ENCODE data around the gene PPP1R14B. TPM values are rescaled to one million over a fixed set of nuclear protein-coding genes. Genes with fewer than 3 reads are reported as not detected.
A peak's percentile ranks its signal among the peaks of the same experiment; 100 is the strongest.

The PPP1R14B gene
- polyA plus RNA-seq, 10 donors = 130 to 192 (median 172) TPM

GRCh38 chr11:64263021-64263946, 16.5 kb upstream of the PPP1R14B start:
- DNase-seq = no peak

GRCh38 chr11:64262271-64263002, 15.7 kb upstream of the PPP1R14B start:
- no peak for DNase-seq

DNA sequence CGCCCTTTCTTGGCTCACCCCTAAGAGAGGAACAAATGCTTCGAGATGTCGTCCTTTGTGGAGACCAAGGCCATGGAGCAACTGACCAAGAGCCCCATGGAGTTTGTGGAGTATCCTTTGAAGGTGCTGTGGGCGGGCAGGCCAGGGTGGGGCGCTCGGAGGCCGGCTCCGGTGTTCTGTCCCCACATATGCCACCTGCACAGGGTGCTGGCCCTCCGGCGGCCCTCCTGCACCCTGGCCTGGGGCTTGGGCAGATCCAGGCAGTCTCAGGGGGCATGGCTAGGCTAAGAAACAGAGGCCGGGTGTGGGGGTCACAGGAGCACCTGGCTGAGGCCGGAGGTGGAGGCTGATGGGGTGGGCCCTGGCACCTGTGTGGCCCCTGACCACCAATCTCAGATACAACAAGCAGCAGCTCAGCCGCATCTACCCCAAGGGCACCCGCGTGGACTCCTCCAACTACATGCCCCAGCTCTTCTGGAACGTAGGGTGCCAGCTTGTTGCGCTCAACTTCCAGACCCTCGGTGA, 14.9 kb upstream of the PPP1R14B start:
- no peak for DNase-seq

- no peak for DNase-seq
Observed at GRCh38 chr11:64260147-64260708, 13.5 kb upstream of the PPP1R14B start.

DNA sequence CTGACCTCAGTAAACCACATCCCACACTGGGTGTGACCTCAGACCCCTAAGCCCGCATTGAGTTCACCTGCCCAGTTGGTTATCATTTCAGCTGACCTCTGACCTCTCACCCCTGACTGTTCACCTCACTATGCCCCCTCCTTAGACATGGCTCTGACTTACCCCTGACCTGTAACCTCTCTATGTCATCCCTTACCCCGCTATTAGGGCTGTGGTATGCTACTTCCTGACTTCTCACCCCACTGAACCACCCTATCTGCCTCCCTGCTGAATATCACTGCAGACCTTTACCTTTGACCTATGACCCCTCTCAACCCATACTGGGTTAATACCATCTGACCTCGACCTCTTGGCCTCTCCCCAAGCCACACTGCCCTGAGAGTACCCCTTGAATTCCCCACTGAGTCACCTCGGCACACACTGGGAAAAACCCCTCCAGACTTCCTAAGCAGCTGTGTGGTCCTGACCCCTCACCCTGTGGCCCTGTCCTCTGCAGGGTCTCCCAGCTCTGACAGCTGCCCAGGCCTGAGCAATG, 12.9 kb upstream of the PPP1R14B start:
- DNase-seq = no peak

- DNase-seq = no peak
Observed at GRCh38 chr11:64258946-64259532, 12.3 kb upstream of the PPP1R14B start.

GRCh38 chr11:64258356-64258755, 11.6 kb upstream of the PPP1R14B start:
- DNase-seq = no peak

DNA sequence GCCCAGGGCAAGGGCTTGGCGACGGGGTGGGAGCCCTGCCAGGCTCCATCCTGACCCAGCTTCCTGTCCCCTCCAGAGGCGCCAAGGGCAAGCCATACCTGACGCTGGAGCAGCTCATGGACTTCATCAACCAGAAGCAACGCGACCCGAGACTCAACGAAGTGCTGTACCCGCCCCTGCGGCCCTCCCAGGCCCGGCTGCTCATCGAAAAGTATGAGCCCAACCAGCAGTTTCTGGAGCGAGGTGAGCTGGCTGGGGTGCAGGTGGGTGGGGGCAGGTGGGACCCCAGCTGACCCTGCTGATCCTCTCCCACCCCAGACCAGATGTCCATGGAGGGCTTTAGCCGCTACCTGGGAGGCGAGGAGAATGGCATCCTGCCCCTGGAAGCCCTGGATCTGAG, 9.6 kb upstream of the PPP1R14B start:
- DNase-seq = no peak

GRCh38 chr11:64255135-64256128, 8.7 kb upstream of the PPP1R14B start:
- DNase-seq = no peak

DNA sequence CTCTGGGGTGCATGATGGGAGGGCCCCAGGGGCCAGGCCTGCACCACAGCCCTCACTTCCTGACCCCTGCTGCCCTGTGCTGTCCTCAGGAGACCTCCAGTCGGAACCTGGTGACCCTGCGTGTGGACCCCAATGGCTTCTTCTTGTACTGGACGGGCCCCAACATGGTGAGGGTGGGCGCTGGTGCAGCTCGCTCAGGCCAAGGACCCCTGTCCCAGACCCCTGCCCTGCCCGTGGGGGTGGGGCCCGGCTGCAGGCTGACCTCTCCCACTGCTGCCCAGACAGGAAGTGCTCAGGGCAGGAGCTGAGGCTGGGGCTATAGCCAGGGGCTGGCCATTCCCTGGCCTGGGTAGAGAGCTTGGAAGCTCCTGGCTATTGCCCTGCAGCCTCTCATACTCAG, 7.6 kb upstream of the PPP1R14B start:
- no peak for DNase-seq

- no peak for DNase-seq
Observed at GRCh38 chr11:64253481-64253880, 6.7 kb upstream of the PPP1R14B start.

- no peak for DNase-seq
Observed at GRCh38 chr11:64253043-64253442, 6.3 kb upstream of the PPP1R14B start.

DNA sequence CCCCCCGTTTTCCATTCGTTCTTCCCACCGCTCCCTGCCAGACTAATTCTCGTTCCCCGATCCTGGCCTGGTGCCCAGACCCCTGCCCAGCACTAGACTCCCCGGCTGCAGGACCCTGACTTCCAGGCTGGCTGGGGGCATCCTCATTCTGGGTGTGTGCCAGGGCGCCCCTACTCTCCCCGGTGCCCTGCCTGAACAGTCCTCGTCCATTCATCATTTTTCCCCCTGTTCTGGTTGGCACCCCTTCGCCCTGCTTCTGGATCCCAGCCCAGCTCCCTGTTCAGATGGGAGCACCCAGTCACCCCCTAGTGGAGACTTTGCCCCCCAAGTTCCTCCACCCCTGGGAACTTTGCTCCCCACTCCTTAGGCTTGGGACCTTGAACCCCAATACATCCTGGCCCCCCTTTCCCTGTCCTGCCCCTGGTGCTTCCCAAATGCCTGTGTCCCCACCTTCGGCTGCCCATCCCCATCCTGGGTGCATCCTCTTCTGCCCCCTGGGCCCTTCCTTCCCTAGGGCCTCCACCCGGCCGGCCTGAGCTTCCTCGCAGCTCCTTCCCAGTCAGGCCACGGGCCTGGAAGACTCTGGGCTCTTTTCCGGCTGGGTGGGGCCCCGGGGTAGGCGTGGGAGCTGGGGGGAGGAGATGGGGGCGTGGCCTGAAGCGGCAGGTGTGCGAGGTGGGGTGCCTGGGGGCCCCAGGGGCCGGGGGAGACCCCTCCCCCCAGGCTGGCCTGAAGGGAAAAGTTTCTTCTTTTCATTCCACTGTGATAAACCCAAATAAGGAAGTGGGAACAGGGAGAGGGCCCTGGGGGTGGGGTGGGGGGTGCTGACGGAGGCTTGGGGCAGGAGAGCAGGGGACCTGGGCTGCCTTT, 5.5 kb upstream of the PPP1R14B start:
- DNase-seq = no peak

- no peak for DNase-seq
Observed at GRCh38 chr11:64251753-64252002, 4.9 kb upstream of the PPP1R14B start.

GRCh38 chr11:64251016-64251752, 4.4 kb upstream of the PPP1R14B start, which contains the start of gene PLCB3:
Gene PLCB3, plus strand, starts transcription at chr11:64251530. Its CDS starts 120 bp downstream, at chr11:64251650.
- DNase-seq = peak in 1 of 3 donors; percentile 65

DNA sequence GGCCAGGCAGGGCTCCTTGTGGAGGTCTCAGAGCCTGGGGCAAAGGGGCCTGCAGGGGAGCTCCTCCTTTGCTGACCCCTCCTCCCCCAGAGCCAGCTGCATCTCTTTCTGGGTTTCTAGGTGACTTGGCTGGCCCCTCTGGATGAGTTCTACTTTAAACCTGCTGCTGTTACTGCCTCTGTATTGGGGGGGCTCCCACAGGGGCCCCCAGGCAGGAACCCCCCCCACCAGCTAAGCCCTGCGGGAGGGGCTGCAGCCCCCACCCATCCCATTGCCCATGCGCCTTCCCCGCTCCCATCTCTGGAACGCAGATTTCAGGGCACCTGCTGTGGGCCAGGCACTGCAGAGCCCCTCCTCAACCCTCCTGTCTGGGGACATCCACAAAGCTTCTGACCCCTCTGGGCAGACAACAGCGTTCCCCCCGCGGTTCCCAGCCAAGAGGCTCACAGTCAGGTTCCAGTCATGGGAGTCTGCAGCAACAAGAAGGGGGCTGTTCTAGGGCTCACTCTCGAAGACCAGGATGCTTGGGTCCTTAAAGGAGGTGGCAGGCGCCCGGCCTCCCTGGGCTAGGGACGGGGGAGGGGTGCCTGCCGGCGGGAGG, 3.8 kb upstream of the PPP1R14B start:
- no peak for DNase-seq

DNA sequence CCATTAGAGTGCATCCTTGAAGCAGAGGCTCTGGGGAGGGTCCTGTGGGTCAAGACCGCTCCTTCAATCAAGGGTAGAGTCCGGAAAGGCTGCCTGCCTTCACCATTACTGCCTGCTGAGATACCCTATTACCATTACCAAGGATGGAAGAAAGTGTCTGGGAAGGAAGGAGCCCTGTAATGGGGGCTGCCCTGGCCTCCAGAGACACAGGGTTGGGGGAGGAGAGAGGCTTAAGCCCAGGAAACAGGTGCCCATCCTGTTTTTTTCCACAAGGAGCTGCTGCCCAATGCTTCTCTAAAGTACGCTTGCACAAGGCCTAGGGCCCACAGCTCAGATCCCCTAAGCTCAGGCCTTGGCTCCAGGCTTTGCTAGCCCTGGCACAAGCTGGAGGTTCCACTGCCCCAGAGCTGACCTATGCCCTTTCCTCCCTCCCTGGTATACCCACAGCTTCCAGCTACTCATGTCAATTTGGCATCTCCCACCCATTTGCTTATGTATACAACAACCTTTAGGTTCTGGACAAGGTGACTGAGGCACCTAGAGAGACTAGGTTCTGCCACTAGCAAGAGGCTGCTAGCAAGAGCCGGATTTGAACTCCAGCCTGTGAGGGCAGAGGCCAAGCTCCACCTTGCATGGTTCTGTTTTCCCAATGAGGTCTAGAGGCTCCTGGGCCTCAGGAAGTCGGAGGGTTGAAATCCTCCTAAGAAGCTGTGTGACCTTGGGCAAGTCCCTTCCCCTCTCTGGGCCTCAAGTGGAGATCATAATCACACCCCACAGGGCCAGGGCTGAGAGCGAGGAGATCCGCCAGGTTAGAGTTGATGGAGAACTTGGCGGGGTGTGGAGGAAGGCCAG, 3.0 kb upstream of the PPP1R14B start:
- no peak for DNase-seq

All from muscle of back (tissue), 11 donors.